HG03460 (cell line): ENCODE data around the gene NT5DC1.
A peak's percentile ranks its signal among the peaks of the same experiment; 100 is the strongest.
"Not testable (repeated sequence)": the region's sequence is repeated elsewhere in the genome, so short reads cannot be mapped to it uniquely, and the experiment has no call there.

Experiments used
- ATAC-seq: cut with Tn5 transposase; IDR thresholded peaks from one replicate; pipeline ENCODE4 v1.9.1; 2021; ENCODE audit not compliant: unreplicated experiment

NT5DC1 gene

GRCh38 chr6:116088946-116089345 lies 11.7 kb upstream of the NT5DC1 start:
- ATAC-seq, result no peak

GRCh38 chr6:116090251-116090650 lies 10.4 kb upstream of the NT5DC1 start:
- peak; percentile 47 for ATAC-seq

GRCh38 chr6:116094041-116094440 lies 6.6 kb upstream of the NT5DC1 start:
- no peak for ATAC-seq

GRCh38 chr6:116096048-116096759 lies 4.4 kb upstream of the NT5DC1 start:
- not testable (repeated sequence) for ATAC-seq

DNA sequence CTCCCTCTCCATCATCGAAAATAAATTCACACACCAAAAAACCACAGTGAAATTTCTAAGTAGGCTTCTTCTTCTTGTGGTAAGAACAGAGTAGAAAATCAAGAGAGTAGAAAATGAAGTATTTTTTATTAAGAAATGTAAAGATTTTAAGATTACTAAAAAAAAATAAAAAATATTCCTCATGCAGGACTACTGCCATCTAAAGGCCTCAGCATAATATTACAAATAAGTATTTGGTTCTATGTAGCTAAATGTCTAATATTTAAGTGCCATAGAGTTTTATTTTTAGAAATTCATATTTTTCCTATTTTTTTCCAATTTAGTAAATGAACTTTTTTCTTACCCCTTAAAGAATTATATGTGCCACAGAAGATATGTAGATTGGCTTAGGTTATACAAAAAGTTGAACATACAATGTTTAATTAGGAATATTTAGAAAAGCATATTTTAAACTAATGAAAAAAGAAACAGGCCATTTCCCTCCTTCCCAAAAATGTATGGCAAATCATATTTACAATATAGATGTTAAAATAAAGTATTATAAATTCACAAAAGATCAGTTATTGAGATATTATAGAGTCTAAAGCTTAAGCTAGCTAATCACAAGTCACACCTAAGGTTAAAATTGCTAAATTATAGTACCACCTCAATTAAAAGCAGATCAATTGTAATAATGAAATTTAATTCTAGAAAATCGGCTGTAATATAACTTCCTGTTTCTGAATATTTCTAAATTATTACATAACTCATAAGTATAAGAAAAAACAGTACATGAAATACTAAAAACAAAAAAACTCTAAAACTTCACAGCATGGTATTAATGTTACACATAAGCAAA lies 3.5 kb upstream of the NT5DC1 start:
- no peak for ATAC-seq

DNA sequence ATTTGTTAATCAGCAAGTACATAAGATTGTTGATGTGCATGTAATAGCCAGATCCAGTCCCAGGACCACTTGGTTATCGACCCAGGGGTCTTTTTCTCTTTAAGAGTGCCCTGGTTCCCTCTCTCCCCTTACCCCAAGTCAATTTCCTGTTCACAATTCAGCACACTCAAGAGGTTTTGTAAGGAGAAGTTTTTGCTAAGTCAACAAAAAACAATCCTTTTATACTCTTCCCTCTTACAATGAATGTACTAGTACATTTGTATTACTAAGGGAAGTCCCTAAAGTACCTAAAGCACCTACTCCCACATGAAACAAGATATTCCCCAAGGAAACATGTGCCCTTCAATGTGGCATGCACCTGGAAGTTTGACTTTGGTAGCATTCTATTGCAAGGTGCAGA lies 1.6 kb upstream of the NT5DC1 start:
- ATAC-seq, result no peak

DNA sequence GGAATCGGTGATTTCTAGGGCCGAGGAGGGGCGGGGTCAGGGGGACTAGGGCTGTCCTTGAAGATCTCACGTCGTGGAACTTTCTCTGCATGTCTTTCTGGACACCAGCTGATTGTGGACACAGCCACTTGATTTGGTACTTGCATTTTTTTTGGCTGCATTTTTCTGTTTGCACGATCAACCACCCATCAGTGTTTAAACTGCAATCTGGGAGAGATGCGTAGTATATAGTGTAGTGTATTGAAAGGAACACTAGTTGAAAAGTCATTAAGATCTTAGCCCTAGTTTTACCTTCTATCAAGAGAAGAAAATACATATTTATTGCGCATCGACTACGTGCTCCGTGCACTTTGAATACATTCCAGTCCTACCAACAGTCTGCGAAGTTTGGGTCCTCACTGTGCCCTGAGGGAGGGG lies 657 bp downstream of the NT5DC1 start:
- no peak for ATAC-seq

DNA sequence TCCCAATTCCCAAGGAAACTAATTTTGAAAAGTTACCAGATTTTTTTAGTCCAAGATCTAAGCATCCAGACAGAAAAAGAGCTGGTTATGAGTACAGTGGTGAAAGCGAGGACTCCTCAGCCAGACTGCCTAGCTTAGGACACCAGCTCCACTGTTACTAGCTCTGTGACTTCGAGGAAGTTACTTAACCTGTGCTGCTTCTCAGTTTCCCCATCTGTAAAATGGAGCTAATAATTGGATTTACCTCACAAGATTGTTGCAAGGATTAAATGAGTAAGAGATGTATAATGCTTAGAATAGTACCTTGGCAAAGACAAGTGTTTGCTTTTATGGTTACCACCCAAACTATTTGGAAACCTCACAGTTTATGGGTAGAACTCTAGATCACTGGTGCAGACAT lies 1.1 kb downstream of the NT5DC1 start:
- no peak for ATAC-seq

DNA sequence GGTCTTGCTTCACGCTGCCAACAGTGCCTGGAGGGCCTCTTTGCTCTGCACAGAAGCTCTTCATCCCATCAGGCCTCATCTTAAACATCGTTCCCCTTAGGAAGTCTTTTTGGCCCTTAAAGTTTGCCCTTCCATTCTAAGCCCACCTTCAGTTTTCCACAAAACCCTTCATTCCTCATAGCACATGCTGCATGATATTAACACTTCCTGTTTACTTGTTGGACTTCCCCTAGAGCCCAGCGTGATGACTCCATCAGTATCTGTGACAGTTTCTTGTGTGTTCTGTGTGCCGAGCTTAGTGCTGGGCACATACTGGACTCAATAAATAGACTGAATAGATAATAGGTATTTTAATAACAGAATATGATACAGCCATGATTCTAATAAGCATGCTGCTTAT lies 2.2 kb downstream of the NT5DC1 start:
- no peak for ATAC-seq

GRCh38 chr6:116104636-116105035 lies 4.0 kb downstream of the NT5DC1 start:
- ATAC-seq, result no peak

- no peak for ATAC-seq
Observed at GRCh38 chr6:116105247-116105646, 4.6 kb downstream of the NT5DC1 start.

GRCh38 chr6:116106146-116106545 lies 5.5 kb downstream of the NT5DC1 start:
- no peak for ATAC-seq

DNA sequence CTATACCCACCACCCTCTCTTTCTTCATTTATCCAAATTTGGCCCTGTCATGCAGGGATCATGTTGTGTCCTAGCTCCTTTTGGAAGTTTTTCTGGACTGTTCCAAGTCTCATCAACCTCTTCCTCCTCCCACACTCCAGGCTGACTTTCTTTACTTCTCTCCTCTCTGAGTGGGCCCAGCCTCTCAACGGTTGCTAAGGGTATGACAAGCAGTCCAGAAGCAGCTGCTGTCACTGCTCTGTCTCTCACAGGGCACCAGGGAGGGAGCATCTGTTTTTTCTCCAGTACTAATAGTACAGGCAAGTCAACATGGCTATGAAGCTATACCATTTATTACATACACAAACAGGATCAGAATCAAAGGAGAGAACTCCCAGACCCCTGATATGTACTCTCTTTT lies 8.2 kb downstream of the NT5DC1 start:
- ATAC-seq, result no peak

DNA sequence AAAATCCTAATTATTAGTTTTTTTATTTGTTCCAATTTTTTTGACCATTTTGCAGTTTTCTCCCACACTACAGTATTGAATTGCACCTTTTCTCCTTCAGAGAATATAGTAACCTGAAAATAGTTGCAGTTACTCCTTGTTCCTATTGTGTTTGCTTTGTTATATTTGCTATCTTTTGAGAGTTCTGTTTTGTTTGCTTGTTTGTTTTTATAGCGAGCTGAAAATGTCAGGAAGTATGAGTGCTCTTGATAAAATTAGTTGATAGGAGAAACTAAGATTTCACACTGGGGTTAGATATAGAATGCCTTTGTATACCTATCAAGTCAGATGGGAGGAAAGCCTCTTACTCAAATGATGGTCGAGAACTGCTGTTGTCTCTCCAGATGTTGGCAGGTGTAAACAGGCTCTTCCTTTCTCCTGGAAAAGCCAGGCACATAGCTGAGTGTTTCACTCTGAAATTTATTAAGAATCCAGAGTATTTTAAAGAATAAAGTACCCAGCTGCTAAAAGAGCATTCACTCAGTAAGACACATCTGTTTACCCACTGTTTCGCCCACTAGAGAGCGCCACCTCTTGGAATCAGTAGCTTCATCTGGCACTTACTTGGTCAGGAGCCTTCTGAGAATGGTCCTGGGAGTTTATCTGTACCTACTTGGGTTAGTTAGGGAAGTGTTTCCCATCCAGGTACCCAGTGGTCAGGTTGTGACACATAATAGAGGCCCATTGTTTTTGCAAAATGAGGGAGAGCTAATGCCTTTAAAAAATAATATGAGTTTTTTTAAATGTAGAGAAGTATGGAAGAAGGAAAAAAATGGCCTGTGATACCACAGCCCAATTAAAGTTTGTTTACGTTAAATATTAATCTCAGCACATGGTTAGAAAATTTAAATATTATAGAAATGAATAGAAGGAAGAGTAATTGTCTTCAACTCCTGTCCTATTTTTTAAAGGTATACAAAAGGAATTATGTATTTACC lies 11.2 kb downstream of the NT5DC1 start:
- ATAC-seq, result peak; percentile 66

DNA sequence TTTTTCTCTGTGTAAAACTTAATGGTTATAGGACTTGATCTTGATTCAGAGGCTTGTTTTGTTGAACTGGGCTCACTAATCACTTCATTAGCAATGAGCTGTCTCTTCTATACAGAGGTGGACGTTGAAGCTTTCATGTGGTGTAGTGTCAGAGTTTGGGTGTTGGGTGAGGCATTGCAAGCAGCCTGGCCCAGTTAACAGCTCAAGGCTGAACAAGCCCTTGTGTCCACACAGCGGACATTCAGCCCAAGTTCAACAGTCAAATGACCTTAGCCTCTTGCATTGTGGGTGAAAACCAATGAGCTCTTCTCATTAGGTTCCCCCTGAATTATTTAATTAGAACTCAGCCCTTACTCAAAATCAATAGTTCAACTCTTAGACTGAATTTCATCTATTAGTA lies 12.7 kb downstream of the NT5DC1 start:
- ATAC-seq, result no peak

DNA sequence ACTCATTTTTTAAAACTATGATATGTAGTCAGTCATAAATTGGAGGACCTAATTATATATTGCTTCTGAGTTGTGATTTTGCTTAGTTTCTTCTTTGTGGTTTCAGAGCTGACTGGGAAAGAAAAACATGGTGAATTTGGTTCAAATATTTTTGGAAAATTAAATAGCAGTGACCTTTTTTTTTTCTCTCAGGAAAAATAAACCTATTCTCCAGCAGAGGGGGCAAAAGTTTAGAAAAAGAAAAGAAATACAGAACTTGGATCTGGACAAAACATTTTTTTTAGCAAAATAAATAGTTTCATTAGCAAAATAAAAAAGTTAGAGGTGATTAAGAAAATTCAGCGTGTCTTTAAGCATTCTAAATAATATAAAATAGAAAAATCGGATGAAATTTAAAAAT lies 15.1 kb downstream of the NT5DC1 start:
- no peak for ATAC-seq

- ATAC-seq, result no peak
Observed at GRCh38 chr6:116118608-116119007, 18.0 kb downstream of the NT5DC1 start.

- ATAC-seq, result no peak
Observed at GRCh38 chr6:116120430-116120829, 19.8 kb downstream of the NT5DC1 start.

DNA sequence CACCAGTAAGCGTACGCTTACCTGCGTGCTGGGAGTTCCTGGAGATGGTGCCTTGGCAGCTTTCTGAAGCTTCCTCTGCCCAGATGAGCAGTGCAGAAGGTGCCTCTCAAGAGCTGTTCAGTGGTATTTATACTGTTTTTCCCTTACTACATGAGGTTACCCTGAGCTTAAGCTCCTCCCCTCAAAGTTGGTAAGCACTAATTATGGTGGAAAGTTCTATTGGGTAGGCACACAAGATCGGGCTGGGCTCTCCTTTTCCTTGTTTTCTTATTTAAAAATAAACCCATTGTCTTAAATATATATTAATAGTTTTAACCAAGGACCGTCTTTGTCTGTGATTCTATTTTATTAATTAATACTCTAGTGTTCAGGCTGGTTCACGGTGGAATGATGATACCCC lies 25.4 kb downstream of the NT5DC1 start, which contains the start of gene COL10A1:
Gene COL10A1 (minus strand): TSS at position 101 of the 400 bp plus-strand sequence. CDS start 640 bp downstream, outside the sequence.
- no peak for ATAC-seq

DNA sequence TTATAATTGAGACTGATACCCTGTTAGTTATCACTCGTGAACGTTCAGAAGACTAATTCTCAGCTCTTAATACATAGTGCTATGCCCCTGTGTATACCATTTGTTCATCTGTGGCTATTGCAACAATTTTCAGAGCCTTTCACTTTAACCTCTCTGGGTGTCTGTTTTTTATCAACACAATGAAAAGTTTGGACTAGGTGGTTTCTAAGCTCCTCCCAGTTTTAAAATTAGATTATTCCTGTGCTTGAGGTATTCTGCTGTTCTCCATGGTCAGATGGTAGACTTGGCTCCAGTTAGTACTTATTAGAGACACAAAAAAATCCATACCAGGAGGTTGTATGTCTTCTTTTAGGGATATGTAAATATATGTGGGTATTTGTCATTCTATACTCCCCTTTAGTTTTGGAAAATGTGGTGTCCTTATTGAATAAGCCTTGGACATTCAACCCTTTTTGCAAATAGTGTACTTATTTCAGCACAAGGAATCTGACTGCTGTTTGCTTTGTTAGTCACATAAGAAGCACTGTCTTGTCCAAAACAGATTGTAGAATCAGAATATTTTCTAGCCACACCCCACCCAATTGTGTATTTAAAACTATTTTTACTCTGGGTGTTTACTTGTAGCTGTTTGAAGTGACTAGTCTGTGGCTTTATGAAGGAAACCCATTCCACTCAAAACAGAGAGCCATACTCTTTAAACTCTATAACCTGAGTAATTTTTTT lies 27.3 kb downstream of the NT5DC1 start:
- no peak for ATAC-seq
